ENCODE data around the gene SAFB2. TPM values are rescaled to one million over a fixed set of nuclear protein-coding genes. Genes with fewer than 3 reads are reported as not detected.

The SAFB2 gene
- polyA plus RNA-seq, 2 of the 4 experiments (the other 2 are of a cell fraction) = 33.2 to 51.2 TPM

GRCh38 chr19:5632241-5632612 is 9.7 kb upstream of the SAFB2 start:
- DNase-seq (ENCODE audit: low read depth in 1 of 2, low spot score in 1 of 2) (no peak), ATAC-seq (no peak), FAIRE-seq (no peak)
- Histone ChIP-seq H3K4me1 (peaks cover 9% of the 10 kb centered on the region; the same call in 2 of the 3 replicates), H3K27ac (no peak overlapping the region), H3K4me2 (no peak overlapping the region), H3K4me3 (no peak overlapping the region), H3K9me3 (no peaks in the 10 kb centered on the region)
- no peak for TF ChIP-seq HOXB13 (CRISPR knock-in tag; IDR thresholded peaks at IDR 0.05; ENCODE audit: low read depth)
- no peak for TF ChIP-seq ZNF302 (CRISPR knock-in tag; IDR thresholded peaks at IDR 0.05)
- TF ChIP-seq RNF2 (IDR thresholded peaks at IDR 0.05; ENCODE audit: borderline replicate concordance, low read depth) = no peak
- TF ChIP-seq ESRRA (IDR thresholded peaks at IDR 0.05; ENCODE audit: borderline replicate concordance, low read length) = no peak
- no peak for TF ChIP-seq EHMT2 (IDR thresholded peaks at IDR 0.05; ENCODE audit: low read depth)
- TF ChIP-seq USF2 (IDR thresholded peaks at IDR 0.05) = no peak
- ChIA-PET CTCF (no interaction called here), POLR2A (no interaction called here)
- 90% methylated on average over 4 of the region's 4 CpGs for WGBS (ENCODE audit: missing lambda C conversion rate)

- CTCF ChIA-PET = no interaction called here
Observed at GRCh38 chr19:5631567-5632240, 9.1 kb upstream of the SAFB2 start.

GRCh38 chr19:5628919-5629481 is 6.4 kb upstream of the SAFB2 start:
- DNase-seq (ENCODE audit: low read depth in 1 of 2, low spot score in 1 of 2) = no peak
- CTCF ChIA-PET = interaction anchor here (0.6 kb wide), 1 partner anchor 366 kb away, joined by 3 read pairs; no protein-coding TSS in a partner anchor

More at GRCh38 chr19:5631567-5632240, 9.1 kb upstream of the SAFB2 start:
- H3K4me1 ChIP-seq = peaks cover 9% of the 10 kb centered on the region; the same call in 2 of the 3 replicates
- DNase-seq (ENCODE audit: low read depth in 1 of 2, low spot score in 1 of 2) (no peak), FAIRE-seq (no peak), ATAC-seq (no peak)
- TF ChIP-seq MYC (IDR thresholded peaks at IDR 0.05; ENCODE audit: borderline replicate concordance, low read length) (no peak), CTCF (IDR thresholded peaks at IDR 0.05) (no peak), MAFK (IDR thresholded peaks at IDR 0.05; ENCODE audit: partially characterized antibody) (peak; percentile 88), HOXA7 (CRISPR knock-in tag; IDR thresholded peaks at IDR 0.05) (no peak), CEBPB (IDR thresholded peaks at IDR 0.05) (no peak), BHLHE40 (IDR thresholded peaks at IDR 0.05; ENCODE audit: low read depth, low read length) (no peak)
- no peak overlapping the region for H3K27ac ChIP-seq
- 94% methylated on average over 9 of the region's 9 CpGs for WGBS (ENCODE audit: missing lambda C conversion rate)
- H3K4me2 ChIP-seq = no peak overlapping the region
- H3K9me3 ChIP-seq = no peaks in the 10 kb centered on the region
- POLR2A ChIA-PET = no interaction called here
- no peak overlapping the region for H3K4me3 ChIP-seq

More at GRCh38 chr19:5628919-5629481, 6.4 kb upstream of the SAFB2 start:
- Histone ChIP-seq H3K9me3 (no peaks in the 10 kb centered on the region), H3K4me1 (peaks cover 23% of the 10 kb centered on the region; the same call in 2 of the 3 replicates), H3K4me3 (no peak overlapping the region), H3K27ac (no peak overlapping the region), H3K4me2 (no peak overlapping the region)
- 92% methylated on average over 9 of the region's 9 CpGs for WGBS (ENCODE audit: missing lambda C conversion rate)
- no peak for FAIRE-seq
- no peak for ATAC-seq
- TF ChIP-seq PHF8 (IDR thresholded peaks at IDR 0.05; ENCODE audit: borderline replicate concordance, low read depth) (no peak), HES2 (IDR thresholded peaks at IDR 0.05) (no peak), EHMT2 (IDR thresholded peaks at IDR 0.05; ENCODE audit: low read depth) (no peak), BHLHE40 (IDR thresholded peaks at IDR 0.05; ENCODE audit: low read depth, low read length) (no peak), MAX (IDR thresholded peaks at IDR 0.05) (no peak), JUN (IDR thresholded peaks at IDR 0.05) (no peak), CHD2 (IDR thresholded peaks at IDR 0.05; ENCODE audit: low read length, partially characterized antibody) (no peak), MYC (IDR thresholded peaks at IDR 0.05; ENCODE audit: borderline replicate concordance, low read length) (no peak), HOXB5 (CRISPR knock-in tag; IDR thresholded peaks at IDR 0.05) (no peak), CHD4 (IDR thresholded peaks at IDR 0.05; ENCODE audit: borderline replicate concordance) (no peak), NFE2L2 (conservative IDR thresholded peaks at IDR 0.05; ENCODE audit: low read length) (no peak), RFX5 (IDR thresholded peaks at IDR 0.05) (no peak), ZSCAN20 (CRISPR knock-in tag; IDR thresholded peaks at IDR 0.05) (no peak), HDAC2 (IDR thresholded peaks at IDR 0.05) (no peak), EP300 (IDR thresholded peaks at IDR 0.05) (no peak), FOSL2 (IDR thresholded peaks at IDR 0.05) (no peak), FOSL2 (CRISPR knock-in tag; IDR thresholded peaks at IDR 0.05) (no peak), POLR2AphosphoS2 (conservative IDR thresholded peaks at IDR 0.05; ENCODE audit: low read length) (no peak), RAD21 (conservative IDR thresholded peaks at IDR 0.05 in 1 of 2, IDR thresholded peaks at IDR 0.05 in 1 of 2) (no peak)
- POLR2A ChIA-PET = no interaction called here

Measured in A549 (cell line).